ENCODE results near the gene LMBRD2. TPM values are rescaled to one million over a fixed set of nuclear protein-coding genes. Genes with fewer than 3 reads are reported as not detected.
A peak's percentile ranks its signal among the peaks of the same experiment; 100 is the strongest.

LMBRD2 gene
- 1.6 and 2.2 TPM in 2 replicates for polyA plus RNA-seq (2012; rRNA removed)
- 2.4 and 2.9 TPM in 2 replicates for polyA plus RNA-seq (2012; cell fraction: cytosol; rRNA removed)
- 1.9 and 3.8 TPM in 2 replicates for polyA plus RNA-seq (2012; cell fraction: nucleus; rRNA removed)

DNA sequence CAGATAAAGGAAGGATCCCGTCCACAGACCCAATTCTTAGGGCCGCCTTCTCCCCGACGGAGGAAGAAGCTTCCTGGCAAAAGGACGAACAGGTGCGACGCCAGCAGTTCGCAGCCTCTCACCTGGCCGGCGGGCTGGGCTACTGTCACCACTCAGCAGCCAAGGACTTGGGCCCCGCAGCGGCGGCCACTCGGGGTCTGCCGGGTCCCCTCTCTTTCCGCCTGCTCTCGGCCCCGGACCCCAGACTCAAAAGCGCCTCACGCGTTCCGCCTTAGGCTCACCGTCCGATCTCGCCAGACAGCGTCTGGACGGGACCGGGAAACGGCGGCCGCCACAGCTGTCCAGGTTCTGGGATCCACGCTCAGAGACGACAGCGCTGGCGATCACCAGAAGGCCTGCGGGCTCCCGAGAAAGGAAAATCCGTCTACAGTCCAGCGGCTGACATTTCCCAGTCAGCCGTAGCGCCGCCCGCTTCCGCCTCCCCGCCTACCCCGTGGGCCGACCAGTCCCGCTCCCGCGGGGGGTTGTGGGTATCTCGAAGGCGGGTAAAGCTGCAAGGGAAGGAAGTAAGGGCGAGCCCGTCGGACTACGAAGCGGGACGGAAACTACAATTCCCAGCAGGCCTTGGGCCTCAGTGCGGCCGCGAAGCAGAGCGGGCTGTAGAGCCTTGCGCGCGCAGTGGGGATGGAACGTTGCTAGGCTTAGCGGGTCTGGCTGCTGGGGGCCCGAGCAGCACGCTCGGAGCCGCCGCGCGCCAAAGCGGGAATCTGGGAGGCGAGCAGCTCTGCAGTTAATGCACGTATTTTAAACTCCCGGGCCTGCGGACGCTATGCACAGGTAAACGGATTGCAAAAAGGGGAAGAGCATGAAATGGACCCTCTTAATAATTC is at the start of gene LMBRD2, which contains the start of gene SKP2:
Gene LMBRD2 (minus strand): TSS at position 454 of the 890 bp plus-strand sequence. CDS start 8,538 bp downstream, outside the sequence.
Gene SKP2 (plus strand): TSS at position 678 of the 890 bp plus-strand sequence. CDS start 152 bp downstream, at position 830.
- peaks cover 56% of the 10 kb centered on the region for H3K79me2 ChIP-seq (ENCODE audit: insufficient read depth)
- TF ChIP-seq, protein P1, sequence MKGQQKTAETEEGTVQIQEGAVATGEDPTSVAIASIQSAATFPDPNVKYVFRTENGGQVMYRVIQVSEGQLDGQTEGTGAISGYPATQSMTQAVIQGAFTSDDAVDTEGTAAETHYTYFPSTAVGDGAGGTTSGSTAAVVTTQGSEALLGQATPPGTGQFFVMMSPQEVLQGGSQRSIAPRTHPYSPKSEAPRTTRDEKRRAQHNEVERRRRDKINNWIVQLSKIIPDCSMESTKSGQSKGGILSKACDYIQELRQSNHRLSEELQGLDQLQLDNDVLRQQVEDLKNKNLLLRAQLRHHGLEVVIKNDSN (IDR thresholded peaks at IDR 0.05; ENCODE audit: borderline replicate concordance, low read depth): peak; percentile 17; the same call in 1 of the 2 replicates
- TF ChIP-seq, protein P2, sequence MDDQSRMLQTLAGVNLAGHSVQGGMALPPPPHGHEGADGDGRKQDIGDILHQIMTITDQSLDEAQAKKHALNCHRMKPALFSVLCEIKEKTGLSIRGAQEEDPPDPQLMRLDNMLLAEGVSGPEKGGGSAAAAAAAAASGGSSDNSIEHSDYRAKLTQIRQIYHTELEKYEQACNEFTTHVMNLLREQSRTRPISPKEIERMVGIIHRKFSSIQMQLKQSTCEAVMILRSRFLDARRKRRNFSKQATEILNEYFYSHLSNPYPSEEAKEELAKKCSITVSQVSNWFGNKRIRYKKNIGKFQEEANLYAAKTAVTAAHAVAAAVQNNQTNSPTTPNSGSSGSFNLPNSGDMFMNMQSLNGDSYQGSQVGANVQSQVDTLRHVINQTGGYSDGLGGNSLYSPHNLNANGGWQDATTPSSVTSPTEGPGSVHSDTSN (IDR thresholded peaks at IDR 0.05): no peak
- TF ChIP-seq POLR2AphosphoS5 (IDR thresholded peaks at IDR 0.05; ENCODE audit: low read depth, low read length): peak; percentile 78
- no peak for TF ChIP-seq FOXM1 (IDR thresholded peaks at IDR 0.05; ENCODE audit: low read depth)
- TF ChIP-seq TCF12 (IDR thresholded peaks at IDR 0.05): 0 out of 2 replicates have a peak, but pooled peaks have one; percentile 5
- TF ChIP-seq EZH2phosphoT487 (IDR thresholded peaks at IDR 0.05; ENCODE audit: borderline replicate concordance, low read depth): no peak
- peak; percentile 55; the same call in 1 of the 2 replicates for TF ChIP-seq TAF1 (IDR thresholded peaks at IDR 0.05; ENCODE audit: borderline replicate concordance, low read depth, low read length)
- TF ChIP-seq, protein P3, sequence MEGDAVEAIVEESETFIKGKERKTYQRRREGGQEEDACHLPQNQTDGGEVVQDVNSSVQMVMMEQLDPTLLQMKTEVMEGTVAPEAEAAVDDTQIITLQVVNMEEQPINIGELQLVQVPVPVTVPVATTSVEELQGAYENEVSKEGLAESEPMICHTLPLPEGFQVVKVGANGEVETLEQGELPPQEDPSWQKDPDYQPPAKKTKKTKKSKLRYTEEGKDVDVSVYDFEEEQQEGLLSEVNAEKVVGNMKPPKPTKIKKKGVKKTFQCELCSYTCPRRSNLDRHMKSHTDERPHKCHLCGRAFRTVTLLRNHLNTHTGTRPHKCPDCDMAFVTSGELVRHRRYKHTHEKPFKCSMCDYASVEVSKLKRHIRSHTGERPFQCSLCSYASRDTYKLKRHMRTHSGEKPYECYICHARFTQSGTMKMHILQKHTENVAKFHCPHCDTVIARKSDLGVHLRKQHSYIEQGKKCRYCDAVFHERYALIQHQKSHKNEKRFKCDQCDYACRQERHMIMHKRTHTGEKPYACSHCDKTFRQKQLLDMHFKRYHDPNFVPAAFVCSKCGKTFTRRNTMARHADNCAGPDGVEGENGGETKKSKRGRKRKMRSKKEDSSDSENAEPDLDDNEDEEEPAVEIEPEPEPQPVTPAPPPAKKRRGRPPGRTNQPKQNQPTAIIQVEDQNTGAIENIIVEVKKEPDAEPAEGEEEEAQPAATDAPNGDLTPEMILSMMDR (IDR thresholded peaks at IDR 0.05): no peak
- TF ChIP-seq SIN3A (IDR thresholded peaks at IDR 0.05; ENCODE audit: borderline replicate concordance, low read depth, low read length): no peak; the same call in 1 of the 2 replicates
- TF ChIP-seq, protein P4, sequence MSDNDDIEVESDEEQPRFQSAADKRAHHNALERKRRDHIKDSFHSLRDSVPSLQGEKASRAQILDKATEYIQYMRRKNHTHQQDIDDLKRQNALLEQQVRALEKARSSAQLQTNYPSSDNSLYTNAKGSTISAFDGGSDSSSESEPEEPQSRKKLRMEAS (IDR thresholded peaks at IDR 0.05; ENCODE audit: low read depth): peak; percentile 47
- TF ChIP-seq YY1 (IDR thresholded peaks at IDR 0.05; ENCODE audit: low read depth): no peak; the same call in 1 of the 2 replicates
- no peak for TF ChIP-seq MEF2A (IDR thresholded peaks at IDR 0.05; ENCODE audit: borderline replicate concordance, low read depth)
- peak; percentile 76 for TF ChIP-seq CHD2 (IDR thresholded peaks at IDR 0.05; ENCODE audit: low read length, partially characterized antibody)
- TF ChIP-seq SMC3 (IDR thresholded peaks at IDR 0.05; ENCODE audit: low read depth, low read length): no peak
- no peak for TF ChIP-seq IRF3 (IDR thresholded peaks at IDR 0.05; ENCODE audit: low read depth, low read length)
- TF ChIP-seq NFIC (IDR thresholded peaks at IDR 0.05; ENCODE audit: borderline replicate concordance): no peak
- TF ChIP-seq JUND (IDR thresholded peaks at IDR 0.05): no peak
- peak; percentile 5; the same call in 1 of the 2 replicates for TF ChIP-seq RAD21 (IDR thresholded peaks at IDR 0.05; ENCODE audit: low read length)
- no peak for TF ChIP-seq FOXJ3 (CRISPR knock-in tag; IDR thresholded peaks at IDR 0.05)
- TF ChIP-seq RCOR1 (IDR thresholded peaks at IDR 0.05; ENCODE audit: low read length): 0 out of 2 replicates have a peak, but pooled peaks have one; percentile 19
- TF ChIP-seq NRF1 (IDR thresholded peaks at IDR 0.05; ENCODE audit: low read depth, low read length): peak; percentile 71
- TF ChIP-seq MXI1 (IDR thresholded peaks at IDR 0.05; ENCODE audit: low read depth, low read length): peak; percentile 88
- TF ChIP-seq USF2 (IDR thresholded peaks at IDR 0.05; ENCODE audit: borderline replicate concordance, low read depth, low read length): no peak
- peak in 1 of 2 experiments; percentile 10; a peak in 1 of 4 replicates for TF ChIP-seq EP300 (IDR thresholded peaks at IDR 0.05; ENCODE audit: borderline replicate concordance in 1 of 2, low read depth in 1 of 2, low read length in 1 of 2)
- TF ChIP-seq FOSL2 (IDR thresholded peaks at IDR 0.05; ENCODE audit: borderline replicate concordance, low read depth): no peak
- no peak for TF ChIP-seq RFX5 (IDR thresholded peaks at IDR 0.05; ENCODE audit: low read length)
- no peak for TF ChIP-seq TEAD4 (IDR thresholded peaks at IDR 0.05; ENCODE audit: borderline replicate concordance, insufficient read depth)

More for the DNA sequence above, at the start of gene LMBRD2, which contains the start of gene SKP2:
- WGBS (ENCODE audit: low lambda C conversion rate): 1% methylated on average over 28 of the region's 81 CpGs
- peak within 1 kb of the TSS; percentile 42 to 89 for H3K27ac ChIP-seq (ENCODE audit: low read depth in 2 of 2, low read length in 1 of 2)
- peaks cover 14 to 20% of the 10 kb centered on the region in 2 experiments for H3K36me3 ChIP-seq (replicated peaks in 1 of 2; ENCODE audit: control insufficient read depth in 1 of 2, insufficient read depth in 2 of 2, low read length in 1 of 2)
- H2AFZ ChIP-seq (ENCODE audit: low read depth): peak within 1 kb of the TSS; percentile 91
- DNase-seq: peak; percentile 95
- peak within 1 kb of the TSS; percentile 79 for H3K9ac ChIP-seq
- H3K27me3 ChIP-seq (ENCODE audit: insufficient read depth): no peaks in the 10 kb centered on the region
- H3K4me1 ChIP-seq (ENCODE audit: control insufficient read depth in 1 of 2, insufficient read depth in 2 of 2, low read depth in 1 of 2, low read length in 1 of 2): peaks cover 30 to 31% of the 10 kb centered on the region in 2 experiments
- H3K9me3 ChIP-seq: no peaks in the 10 kb centered on the region
- H3F3A ChIP-seq (replicated peaks; ENCODE audit: insufficient read depth): peaks cover 8% of the 10 kb centered on the region
- peak within 1 kb of the TSS; percentile 96 for H3K4me2 ChIP-seq
- no peaks in the 10 kb centered on the region for H4K20me1 ChIP-seq (ENCODE audit: insufficient read depth)
- POLR2A ChIA-PET: interaction anchor here (2.2 kb wide), 1 partner anchor 90 kb away, joined by 11 read pairs; the partner anchor contains the start of gene NADK2
- H3K4me3 ChIP-seq (ENCODE audit: low read depth in 2 of 2, low read length in 1 of 2): peak within 1 kb of the TSS; percentile 84 to 99
- no peaks in the 10 kb centered on the region for H3K9me2 ChIP-seq
- CTCF ChIA-PET: interaction anchor here (0.9 to 4.3 kb wide), 5 partner anchors 23 to 91 kb away, joined by 3 to 21 read pairs (median 7); partner anchors contain the start of gene NADK2

All from SK-N-SH (cell line).